Activated B cell treated with CpG ODN at 0.5 μM for 24 hours (primary cell): ENCODE measurements around the gene ARSA. TPM values are rescaled to one million over a fixed set of nuclear protein-coding genes. Genes with fewer than 3 reads are reported as not detected.

Experiments
- ATAC-seq: fragments of 200-7000 bp; cut with Tn5 transposase; one replicate; pipeline ENCODE4 v1.10.0; 2021; ENCODE audit warnings: low read depth, mild to moderate bottlenecking, moderate library complexity
- CTCF ChIA-PET: fragments of 350-600 bp; sonication (Branson Sonifier 250); formaldehyde crosslinking; loops from one replicate; lab custom pipeline; 2021; ENCODE audit warnings: antibody characterized with exemption; lab: Charles Lee
- POLR2A ChIA-PET: fragments of 350-600 bp; sonication (Branson Sonifier 250); formaldehyde crosslinking; loops from one replicate; lab custom pipeline; 2021; ENCODE audit warnings: antibody characterized with exemption; lab: Charles Lee
- DNase-seq: peaks from one replicate; pipeline ENCODE4 v3.0.0; 2022
- H3K27ac Mint-ChIP-seq: one replicate; pipeline ENCODE4 v1.8.0; 2020; ENCODE audit warnings: mixed read lengths
- H3K27me3 Mint-ChIP-seq: one replicate; pipeline ENCODE4 v1.8.0; 2021; ENCODE audit warnings: mixed read lengths
- H3K36me3 Mint-ChIP-seq: one replicate; pipeline ENCODE4 v1.8.0; 2021; ENCODE audit warnings: low read depth, mixed read lengths
- H3K4me1 Mint-ChIP-seq: one replicate; pipeline ENCODE4 v1.8.0; 2021; ENCODE audit warnings: mixed read lengths
- H3K4me3 Mint-ChIP-seq: one replicate; pipeline ENCODE4 v1.8.0; 2020; ENCODE audit warnings: mild to moderate bottlenecking, mixed read lengths
- H3K9me3 Mint-ChIP-seq: one replicate; pipeline ENCODE4 v1.8.0; 2020; ENCODE audit warnings: mixed read lengths
- CTCF ChIP-seq: fragments of 200-600 bp; IDR thresholded peaks from one replicate; pipeline ENCODE4 v1.8.0; 2022; ENCODE audit warnings: antibody characterized with exemption, mild to moderate bottlenecking
- intact Hi-C: fragments of 100-400 bp; cut with micrococcal nuclease; formaldehyde crosslinking; loops from one replicate; pipeline ENCODE4 v1.15.1; 2024
- total RNA-seq: library from RNA; stranded (reverse); gene quantifications from 2 replicates; pipeline ENCODE4 v1.2.3, GENCODE V29; 2022

The ARSA gene
- total RNA-seq, 1 donor from 2014 or later, result 50.9 TPM

GRCh38 chr22:50581031-50581949 lies 46.7 kb downstream of the ARSA start:
- no peak for ATAC-seq
- no peak for TF ChIP-seq CTCF
- no peak for DNase-seq
- ChIA-PET POLR2A (interaction anchor here (0.9 to 3.6 kb wide), 9 partner anchors 12 to 54 kb away, joined by 3 to 101 read pairs (median 7); partner anchors contain the start of genes SCO2, SYCE3 and TYMP), CTCF (no interaction called here)
- intact Hi-C loops, result no loop called here
- H3K27ac Mint-ChIP-seq, result peak overlapping the region; percentile 71
- H3K9me3 Mint-ChIP-seq, result no peaks in the 10 kb centered on the region
- no peaks in the 10 kb centered on the region for H3K27me3 Mint-ChIP-seq
- peaks cover 16% of the 10 kb centered on the region for H3K36me3 Mint-ChIP-seq
- H3K4me3 Mint-ChIP-seq, result peak overlapping the region; percentile 81
- H3K4me1 Mint-ChIP-seq, result peaks cover 28% of the 10 kb centered on the region

GRCh38 chr22:50579752-50580151 lies 48.2 kb downstream of the ARSA start:
- intact Hi-C loops, result no loop called here
- H3K27ac Mint-ChIP-seq, result no peak overlapping the region

GRCh38 chr22:50578776-50579310 lies 49.1 kb downstream of the ARSA start:
- Mint-ChIP-seq H3K36me3 (peaks cover 16% of the 10 kb centered on the region), H3K9me3 (no peaks in the 10 kb centered on the region), H3K4me1 (peaks cover 28% of the 10 kb centered on the region), H3K27me3 (no peaks in the 10 kb centered on the region), H3K27ac (no peak overlapping the region), H3K4me3 (no peak overlapping the region)
- ChIA-PET CTCF (interaction anchor here (1.5 kb wide), 1 partner anchor 53 kb away, joined by 4 read pairs; the partner anchor contains the start of gene SCO2), POLR2A (interaction anchor here (0.6 to 2.2 kb wide), 5 partner anchors 16 to 79 kb away, joined by 3 to 10 read pairs (median 3); partner anchors contain the start of gene SYCE3)
- TF ChIP-seq CTCF, result no peak
- ATAC-seq (no peak), DNase-seq (no peak)
- intact Hi-C loops, result no loop called here

More at GRCh38 chr22:50579752-50580151, 48.2 kb downstream of the ARSA start:
- Mint-ChIP-seq H3K4me3 (no peak overlapping the region), H3K9me3 (no peaks in the 10 kb centered on the region), H3K36me3 (peaks cover 16% of the 10 kb centered on the region), H3K4me1 (peaks cover 28% of the 10 kb centered on the region), H3K27me3 (no peaks in the 10 kb centered on the region)
- ChIA-PET POLR2A (interaction anchor here (0.6 kb wide), 1 partner anchor 101 kb away, joined by 10 read pairs; no protein-coding TSS in a partner anchor), CTCF (no interaction called here)
- no peak for TF ChIP-seq CTCF
- DNase-seq (no peak), ATAC-seq (no peak)

- Mint-ChIP-seq H3K27me3 (no peaks in the 10 kb centered on the region), H3K27ac (no peak within 1 kb of the TSS), H3K4me3 (no peak within 1 kb of the TSS), H3K9me3 (no peaks in the 10 kb centered on the region), H3K36me3 (peaks cover 16% of the 10 kb centered on the region), H3K4me1 (peaks cover 21% of the 10 kb centered on the region)
- CTCF ChIA-PET, result interaction anchor here (1.5 kb wide), 1 partner anchor 52 kb away, joined by 4 read pairs; the partner anchor contains the start of gene SCO2
- DNase-seq (no peak), ATAC-seq (no peak)
- POLR2A ChIA-PET, result interaction anchor here (0.6 to 2.2 kb wide), 5 partner anchors 15 to 78 kb away, joined by 3 to 10 read pairs (median 3); partner anchors contain the start of gene SYCE3
- no peak for TF ChIP-seq CTCF
- intact Hi-C loops, result no loop called here
Measured at GRCh38 chr22:50577987-50578775, 49.8 kb downstream of the ARSA start, which contains the start of gene CPT1B. TSS of gene CPT1B (minus strand) at chr22:50578427. CDS start at chr22:50577915, 512 bp downstream.
